ENCODE data around the gene CDK13. TPM values are rescaled to one million over a fixed set of nuclear protein-coding genes. Genes with fewer than 3 reads are reported as not detected.
"Not testable (repeated sequence)": the region's sequence is repeated elsewhere in the genome, so short reads cannot be mapped to it uniquely, and the experiment has no call there.

The CDK13 gene
- polyA plus RNA-seq, 1 experiment = 24.1 TPM

- DNase-seq (ENCODE audit: low read depth) = no peak
- ChIA-PET CTCF (interaction anchor here (0.8 to 1.6 kb wide), 6 partner anchors 9 to 331 kb away, joined by 3 to 5 read pairs (median 3); no protein-coding TSS in a partner anchor), POLR2A (no interaction called here)
- Histone ChIP-seq H3K36me3 (ENCODE audit: control insufficient read depth, insufficient read depth, low read length) (no peaks in the 10 kb centered on the region), H3K4me3 (ENCODE audit: low read depth, low read length) (no peak overlapping the region), H3K27me3 (ENCODE audit: control insufficient read depth, insufficient read depth, low read length) (no peaks in the 10 kb centered on the region)
- TF ChIP-seq CTCF (IDR thresholded peaks at IDR 0.05; ENCODE audit: insufficient read depth, low read depth, low read length) = no peak
Measured at GRCh38 chr7:39910108-39910869, 39.8 kb upstream of the CDK13 start.

DNA sequence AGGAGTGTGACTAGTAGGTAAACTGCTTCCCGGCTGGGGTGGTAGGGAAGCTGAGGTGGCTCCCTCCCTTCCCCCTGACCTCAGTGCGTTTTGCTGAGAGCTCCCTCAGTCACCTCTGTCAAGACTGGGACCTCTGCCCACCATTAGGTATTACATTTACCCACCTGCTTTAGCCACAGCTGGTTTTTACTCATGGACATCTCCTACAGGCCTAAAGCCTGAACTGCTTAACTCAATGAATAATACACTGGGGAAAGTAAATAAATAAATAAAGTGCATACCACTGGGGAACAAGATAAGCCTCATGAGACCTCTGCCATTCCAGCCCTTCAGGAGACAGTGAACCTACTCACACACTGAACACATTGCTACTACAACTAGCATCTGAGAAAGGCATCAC lies 38.9 kb upstream of the CDK13 start:
- POLR2A ChIA-PET = no interaction called here

DNA sequence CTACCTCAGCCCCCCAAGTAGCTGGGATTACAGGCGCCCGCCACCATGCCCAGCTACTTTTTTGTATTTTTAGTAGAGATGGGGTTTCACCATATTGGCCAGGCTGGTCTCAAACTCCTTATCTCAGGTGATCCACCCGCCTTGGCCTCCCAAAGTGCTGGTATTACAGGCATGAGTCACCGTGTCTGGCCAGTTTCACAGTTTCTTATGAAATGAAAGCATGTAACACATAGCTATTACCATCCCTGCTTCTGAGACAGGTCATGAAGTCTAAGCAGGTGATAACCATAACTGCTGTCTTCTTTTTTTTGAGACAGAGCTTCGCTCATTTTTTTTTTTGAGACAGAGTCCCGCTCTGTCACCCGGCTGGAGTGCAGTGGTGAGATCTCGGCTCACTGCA lies 34.2 kb upstream of the CDK13 start:
- POLR2A ChIA-PET; H3K36me3 ChIP-seq (ENCODE audit: control insufficient read depth, insufficient read depth, low read length); H3K27me3 ChIP-seq (ENCODE audit: control insufficient read depth, insufficient read depth, low read length); H3K4me3 ChIP-seq (ENCODE audit: low read depth, low read length); DNase-seq (ENCODE audit: low read depth): not testable (repeated sequence)
- CTCF ChIA-PET = interaction anchor here (1.3 kb wide), 1 partner anchor 20 kb away, joined by 4 read pairs; no protein-coding TSS in a partner anchor

More for the DNA sequence above, 38.9 kb upstream of the CDK13 start:
- TF ChIP-seq CTCF (IDR thresholded peaks at IDR 0.05; ENCODE audit: insufficient read depth, low read depth, low read length) = no peak
- CTCF ChIA-PET = interaction anchor here (0.8 to 1.6 kb wide), 3 partner anchors 8 to 15 kb away, joined by 3 to 5 read pairs (median 3); no protein-coding TSS in a partner anchor
- Histone ChIP-seq H3K36me3 (ENCODE audit: control insufficient read depth, insufficient read depth, low read length) (no peaks in the 10 kb centered on the region), H3K27me3 (ENCODE audit: control insufficient read depth, insufficient read depth, low read length) (no peaks in the 10 kb centered on the region), H3K4me3 (ENCODE audit: low read depth, low read length) (no peak overlapping the region)
- no peak for DNase-seq (ENCODE audit: low read depth)

DNA sequence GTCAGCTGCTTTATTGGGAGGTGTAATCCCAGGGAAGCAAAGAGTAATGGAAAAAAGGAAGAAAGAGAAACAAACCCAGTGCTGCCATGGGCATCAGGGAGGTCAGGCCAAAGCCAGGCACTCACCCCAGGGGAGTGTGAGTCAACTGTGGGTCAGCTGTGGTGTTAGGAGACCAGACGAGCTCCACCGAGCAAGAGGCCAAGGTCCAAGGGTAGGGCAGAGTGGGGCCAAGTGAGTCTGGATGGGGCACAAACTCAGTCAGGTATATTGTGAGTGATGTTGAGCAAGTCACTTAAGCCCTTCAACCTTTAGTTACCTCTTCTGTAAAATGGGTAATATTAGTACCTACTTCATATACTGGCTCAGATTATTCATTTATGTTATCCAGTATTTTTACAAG lies 30.4 kb upstream of the CDK13 start:
- DNase-seq (ENCODE audit: low read depth) = no peak
- ChIA-PET POLR2A (no interaction called here), CTCF (interaction anchor here (1.1 to 1.7 kb wide), 3 partner anchors 9 to 23 kb away, joined by 3 to 6 read pairs (median 3); no protein-coding TSS in a partner anchor)
- TF ChIP-seq CTCF (IDR thresholded peaks at IDR 0.05; ENCODE audit: insufficient read depth, low read depth, low read length) = no peak
- no peaks in the 10 kb centered on the region for H3K36me3 ChIP-seq (ENCODE audit: control insufficient read depth, insufficient read depth, low read length)
- peaks cover 6% of the 10 kb centered on the region for H3K27me3 ChIP-seq (ENCODE audit: control insufficient read depth, insufficient read depth, low read length)
- H3K4me3 ChIP-seq (ENCODE audit: low read depth, low read length) = no peak overlapping the region

DNA sequence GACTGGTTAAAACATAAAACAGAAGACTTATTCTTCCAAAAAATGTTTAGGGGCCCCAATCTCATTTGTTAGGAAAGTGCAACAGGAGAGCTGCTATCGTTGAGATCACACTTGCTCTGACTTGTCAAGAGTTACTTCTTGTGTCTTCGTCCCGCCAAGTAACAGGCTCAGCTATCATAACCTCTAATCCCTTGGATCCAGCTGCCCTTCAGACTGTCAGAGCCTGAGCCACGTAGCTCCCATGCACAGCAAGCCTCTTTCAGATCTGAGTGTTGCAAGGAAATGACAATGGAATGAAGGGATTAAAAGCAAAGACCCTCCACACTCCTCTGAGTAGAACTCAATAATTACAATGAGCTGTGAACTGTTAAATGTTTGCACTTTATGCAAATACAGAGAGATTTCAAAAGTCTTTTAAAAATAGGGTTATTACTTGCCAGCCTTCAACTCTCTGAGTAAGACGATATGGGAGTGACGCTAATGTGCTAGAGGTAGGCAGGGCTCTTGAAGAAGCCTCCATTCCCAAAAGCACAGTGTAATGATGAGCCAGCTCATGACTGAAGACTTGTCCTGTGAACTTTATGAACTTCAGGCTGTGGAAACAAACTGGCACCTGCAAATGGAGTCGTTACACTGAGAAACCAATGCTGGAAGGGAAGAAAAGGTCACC lies 28.4 kb upstream of the CDK13 start:
- DNase-seq (ENCODE audit: low read depth) = no peak
- CTCF ChIA-PET = interaction anchor here (0.7 kb wide), 1 partner anchor 12 kb away, joined by 3 read pairs; no protein-coding TSS in a partner anchor
- H3K36me3 ChIP-seq (ENCODE audit: control insufficient read depth, insufficient read depth, low read length) = no peaks in the 10 kb centered on the region
- no peak for TF ChIP-seq CTCF (IDR thresholded peaks at IDR 0.05; ENCODE audit: insufficient read depth, low read depth, low read length)
- POLR2A ChIA-PET = no interaction called here
- H3K27me3 ChIP-seq (ENCODE audit: control insufficient read depth, insufficient read depth, low read length) = peaks cover 6% of the 10 kb centered on the region
- no peak overlapping the region for H3K4me3 ChIP-seq (ENCODE audit: low read depth, low read length)
